ENCODE results near the gene SMPD4.
"Not testable (repeated sequence)": the region's sequence is repeated elsewhere in the genome, so short reads cannot be mapped to it uniquely, and the experiment has no call there.

DNA sequence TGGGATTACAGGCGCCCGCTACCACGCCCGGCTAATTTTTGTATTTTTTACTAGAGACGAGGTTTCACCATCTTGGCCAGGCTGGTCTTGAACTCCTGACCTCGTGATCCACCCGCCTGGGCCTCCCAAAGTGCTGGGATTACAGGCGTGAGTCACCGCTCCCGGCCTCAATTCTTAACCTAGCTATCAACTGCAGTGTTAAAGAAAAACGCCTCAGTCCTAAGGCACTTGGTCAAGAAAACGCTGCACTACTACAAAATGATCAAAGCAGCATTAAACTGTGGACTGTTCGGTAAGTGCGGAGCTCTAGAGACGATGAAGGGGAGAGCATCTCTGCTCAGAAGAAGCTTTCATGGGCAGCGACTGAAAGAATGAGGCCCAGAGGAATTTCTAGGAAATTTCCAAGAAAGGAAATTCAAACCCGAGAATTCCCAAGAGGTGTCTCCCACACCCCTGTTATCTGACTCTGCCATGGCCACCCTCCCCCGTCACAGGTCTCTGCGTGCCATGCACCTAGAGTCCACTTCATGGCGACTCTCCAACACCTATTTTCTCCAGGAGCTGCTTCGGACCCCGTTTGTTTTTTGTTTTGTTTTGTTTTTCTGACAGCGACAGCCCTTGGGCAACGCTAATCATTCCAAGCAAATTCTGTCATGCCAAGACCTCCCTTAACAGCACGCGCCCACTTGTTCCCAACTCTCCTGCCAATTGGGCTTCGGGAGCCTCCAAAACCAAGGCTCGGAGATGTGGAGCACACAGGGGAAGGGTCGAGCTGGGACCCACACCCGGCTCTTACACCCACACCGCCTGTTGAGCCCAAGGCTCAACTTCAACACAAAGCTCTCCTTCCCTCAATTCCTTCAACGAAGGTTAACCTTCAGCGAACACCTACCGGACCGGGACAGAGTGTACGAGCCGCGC is 738 bp downstream of the SMPD4 start:
- TF ChIP-seq KAT7 (CRISPR knock-in tag; IDR thresholded peaks at IDR 0.05; ENCODE audit: borderline replicate concordance); ZBTB21 (CRISPR knock-in tag; IDR thresholded peaks at IDR 0.05; ENCODE audit: borderline replicate concordance); TCF7 (CRISPR knock-in tag; IDR thresholded peaks at IDR 0.05; ENCODE audit: low read depth): not testable (repeated sequence)

Measured in WTC11 (cell line).